HCT116 (cell line): ENCODE measurements around the gene CALML4.

Experiments
- CEBPB ChIP-seq: IDR thresholded peaks from 2 replicates; pipeline ENCODE4 v1.6.1; 2012; ENCODE audit warnings: low read depth
- EZH2phosphoT487 ChIP-seq: fragments of 200-600 bp; IDR thresholded peaks from 2 replicates; pipeline ENCODE4 v1.6.1; 2018; ENCODE audit warnings: antibody characterized with exemption, borderline replicate concordance
- POLR2A ChIP-seq: IDR thresholded peaks from 2 replicates; pipeline ENCODE4 v1.7.0; 2011; ENCODE audit warnings: borderline replicate concordance; ENCODE audit not compliant: insufficient read depth, insufficient read length; ENCODE audit errors: extremely low read depth
- POLR2AphosphoS5 ChIP-seq: IDR thresholded peaks from 2 replicates; pipeline ENCODE4 v1.6.1; 2011; ENCODE audit warnings: mild to moderate bottlenecking, low read depth, low read length, moderate library complexity
- REST ChIP-seq: IDR thresholded peaks from 2 replicates; pipeline ENCODE4 v1.6.1; 2012; ENCODE audit warnings: low read depth
- SP1 ChIP-seq: IDR thresholded peaks from 2 replicates; pipeline ENCODE4 v1.6.1; 2012; ENCODE audit warnings: low read depth
- ZFX ChIP-seq: fragments of 450-650 bp; IDR thresholded peaks from 2 replicates; pipeline ENCODE4 v1.6.1; 2017
- TF ChIP-seq, protein P1 (sequence below), 3 experiments: fragments of 200-600 bp in 1 of 3; sonication (generic) in 1 of 3; IDR thresholded peaks in 2 of 3; conservative IDR thresholded peaks in 1 of 3; 2 replicates each; pipeline ENCODE4 v1.5.1; 2012 to 2017; ENCODE audit warnings: low read depth in 2 of 3, low read length in 2 of 3, antibody characterized with exemption in 1 of 3, borderline replicate concordance in 1 of 3, control low read depth in 1 of 3, mild to moderate bottlenecking in 1 of 3, mixed read lengths in 1 of 3, mixed run types in 1 of 3, moderate library complexity in 1 of 3; ENCODE audit not compliant: insufficient read depth in 1 of 3

DNA sequence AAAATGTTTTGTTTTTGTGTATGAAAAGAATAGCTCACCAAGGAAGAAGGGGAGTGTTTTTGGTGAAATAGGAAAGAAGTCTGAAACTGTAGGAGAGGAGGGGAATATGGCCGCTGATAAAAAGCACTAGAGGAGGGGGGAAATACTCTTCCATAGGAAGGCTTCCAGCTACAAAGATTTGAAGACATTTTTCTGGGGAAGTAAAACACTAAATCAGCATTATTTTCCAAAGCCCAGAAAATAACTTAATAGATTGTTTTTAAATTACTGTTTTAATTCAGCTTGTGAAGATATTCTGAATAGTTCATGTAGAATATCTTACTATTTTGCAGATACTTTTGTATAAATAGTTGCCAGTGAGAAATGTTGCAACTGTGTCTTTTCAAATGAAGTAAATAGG is 54.9 kb downstream of the CALML4 start:
- TF ChIP-seq EZH2phosphoT487 (no peak), SP1 (no peak), ZFX (no peak), CEBPB (no peak), POLR2A (no peak), REST (no peak), POLR2AphosphoS5 (no peak)
- TF ChIP-seq, protein P1, sequence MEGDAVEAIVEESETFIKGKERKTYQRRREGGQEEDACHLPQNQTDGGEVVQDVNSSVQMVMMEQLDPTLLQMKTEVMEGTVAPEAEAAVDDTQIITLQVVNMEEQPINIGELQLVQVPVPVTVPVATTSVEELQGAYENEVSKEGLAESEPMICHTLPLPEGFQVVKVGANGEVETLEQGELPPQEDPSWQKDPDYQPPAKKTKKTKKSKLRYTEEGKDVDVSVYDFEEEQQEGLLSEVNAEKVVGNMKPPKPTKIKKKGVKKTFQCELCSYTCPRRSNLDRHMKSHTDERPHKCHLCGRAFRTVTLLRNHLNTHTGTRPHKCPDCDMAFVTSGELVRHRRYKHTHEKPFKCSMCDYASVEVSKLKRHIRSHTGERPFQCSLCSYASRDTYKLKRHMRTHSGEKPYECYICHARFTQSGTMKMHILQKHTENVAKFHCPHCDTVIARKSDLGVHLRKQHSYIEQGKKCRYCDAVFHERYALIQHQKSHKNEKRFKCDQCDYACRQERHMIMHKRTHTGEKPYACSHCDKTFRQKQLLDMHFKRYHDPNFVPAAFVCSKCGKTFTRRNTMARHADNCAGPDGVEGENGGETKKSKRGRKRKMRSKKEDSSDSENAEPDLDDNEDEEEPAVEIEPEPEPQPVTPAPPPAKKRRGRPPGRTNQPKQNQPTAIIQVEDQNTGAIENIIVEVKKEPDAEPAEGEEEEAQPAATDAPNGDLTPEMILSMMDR (IDR thresholded peaks at IDR 0.05 in 2 of 3, conservative IDR thresholded peaks at IDR 0.05 in 1 of 3; ENCODE audit: borderline replicate concordance in 1 of 3, insufficient read depth in 1 of 3, low read depth in 2 of 3, low read length in 2 of 3): no peak
